AG04449 (cell line): ENCODE results near the gene EML4.

Source experiments
- CTCF ChIA-PET: fragments of 350-600 bp; formaldehyde crosslinking; extraction: SDS; loops from one replicate; lab custom pipeline; 2021; ENCODE audit warnings: antibody characterized with exemption; lab: Yijun Ruan, JAX
- POLR2A ChIA-PET: fragments of 400-600, 350-600 bp; formaldehyde crosslinking; extraction: SDS; loops from one replicate; lab custom pipeline; 2020; ENCODE audit warnings: antibody characterized with exemption, inconsistent platforms; lab: Yijun Ruan, JAX
- DNase-seq: peaks from one replicate; pipeline ENCODE4 v3.0.0-alpha.2; 2010; ENCODE audit warnings: low read depth, low spot score
- H3K4me3 ChIP-seq: 2 replicates; pipeline ENCODE4 v1.5.1; 2011; ENCODE audit warnings: low read depth, mild to moderate bottlenecking, control low read depth, low read length
- TF ChIP-seq, protein P1 (sequence below): IDR thresholded peaks from one replicate; pipeline ENCODE4 v1.5.1; 2011; ENCODE audit warnings: mild to moderate bottlenecking, moderate library complexity, low read length, control low read depth, inconsistent platforms; ENCODE audit not compliant: insufficient read depth; ENCODE audit errors: missing control alignments

Gene EML4

DNA sequence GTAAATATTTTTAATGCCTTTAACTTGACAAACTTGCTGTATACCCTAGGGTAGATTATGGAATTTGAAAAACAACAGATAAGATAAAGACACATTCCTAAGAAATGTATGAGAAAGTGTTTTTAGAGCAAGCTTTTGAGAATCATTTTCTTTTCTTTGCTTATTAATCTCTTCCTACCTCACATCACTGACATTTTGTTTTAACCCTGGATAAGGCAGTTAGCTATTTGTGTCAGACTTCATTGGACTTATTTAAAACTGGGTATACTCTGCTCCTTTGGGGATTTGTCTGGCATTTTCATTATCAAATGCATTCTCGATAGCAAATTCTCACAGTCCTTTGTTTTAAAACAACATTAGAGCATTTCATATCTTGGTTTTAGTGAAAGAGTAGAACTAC is 17.2 kb downstream of the EML4 start:
- H3K4me3 ChIP-seq, result no peak overlapping the region
- DNase-seq, result no peak
- TF ChIP-seq, protein P1, sequence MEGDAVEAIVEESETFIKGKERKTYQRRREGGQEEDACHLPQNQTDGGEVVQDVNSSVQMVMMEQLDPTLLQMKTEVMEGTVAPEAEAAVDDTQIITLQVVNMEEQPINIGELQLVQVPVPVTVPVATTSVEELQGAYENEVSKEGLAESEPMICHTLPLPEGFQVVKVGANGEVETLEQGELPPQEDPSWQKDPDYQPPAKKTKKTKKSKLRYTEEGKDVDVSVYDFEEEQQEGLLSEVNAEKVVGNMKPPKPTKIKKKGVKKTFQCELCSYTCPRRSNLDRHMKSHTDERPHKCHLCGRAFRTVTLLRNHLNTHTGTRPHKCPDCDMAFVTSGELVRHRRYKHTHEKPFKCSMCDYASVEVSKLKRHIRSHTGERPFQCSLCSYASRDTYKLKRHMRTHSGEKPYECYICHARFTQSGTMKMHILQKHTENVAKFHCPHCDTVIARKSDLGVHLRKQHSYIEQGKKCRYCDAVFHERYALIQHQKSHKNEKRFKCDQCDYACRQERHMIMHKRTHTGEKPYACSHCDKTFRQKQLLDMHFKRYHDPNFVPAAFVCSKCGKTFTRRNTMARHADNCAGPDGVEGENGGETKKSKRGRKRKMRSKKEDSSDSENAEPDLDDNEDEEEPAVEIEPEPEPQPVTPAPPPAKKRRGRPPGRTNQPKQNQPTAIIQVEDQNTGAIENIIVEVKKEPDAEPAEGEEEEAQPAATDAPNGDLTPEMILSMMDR, result no peak
- CTCF ChIA-PET, result interaction anchor here (1.4 to 2.4 kb wide), 2 partner anchors 9 to 92 kb away, joined by 3 to 13 read pairs; no protein-coding TSS in a partner anchor
- POLR2A ChIA-PET, result no interaction called here

DNA sequence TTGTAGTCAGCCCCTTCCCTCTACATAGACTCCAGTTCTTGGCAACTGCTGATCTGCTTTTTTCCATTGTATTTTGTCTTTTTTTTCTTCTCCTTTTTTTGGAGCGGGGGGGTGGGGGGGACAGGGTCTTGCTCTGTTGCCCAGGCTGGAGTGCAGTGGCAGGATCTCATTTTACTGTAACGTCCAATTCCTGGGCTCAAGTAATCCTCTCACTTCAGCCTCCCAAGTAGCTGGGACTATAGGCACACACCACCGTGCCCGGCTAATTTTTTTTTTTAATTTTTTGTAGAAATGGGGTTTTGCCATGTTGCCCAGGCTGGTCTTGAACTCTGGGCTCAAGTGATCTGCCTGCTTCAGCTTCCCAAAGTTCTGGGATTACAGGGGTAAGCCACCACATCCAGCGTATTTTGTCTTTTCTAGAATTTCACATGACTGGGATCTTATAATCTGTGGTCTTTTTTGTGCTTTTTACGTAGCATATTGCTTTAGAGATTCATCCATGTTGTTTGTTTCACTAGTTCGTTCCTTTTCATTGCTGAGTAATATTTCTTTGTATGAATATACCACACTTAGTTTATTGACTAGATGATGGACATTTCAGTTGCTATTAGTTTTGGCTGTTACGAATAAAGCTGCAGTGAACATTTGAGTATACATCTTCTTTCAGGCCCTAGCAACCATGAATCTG is 17.9 kb downstream of the EML4 start:
- DNase-seq, result no peak
- no peak overlapping the region for H3K4me3 ChIP-seq
- CTCF ChIA-PET, result interaction anchor here (1.4 to 2.4 kb wide), 2 partner anchors 9 to 92 kb away, joined by 3 to 13 read pairs; no protein-coding TSS in a partner anchor
- POLR2A ChIA-PET, result no interaction called here
- TF ChIP-seq, protein P1, result no peak

- no peak for DNase-seq
- ChIA-PET POLR2A (no interaction called here), CTCF (interaction anchor here (2.4 kb wide), 1 partner anchor 8 kb away, joined by 13 read pairs; no protein-coding TSS in a partner anchor)
- no peak overlapping the region for H3K4me3 ChIP-seq
- TF ChIP-seq, protein P1, result no peak
Observed at GRCh38 chr2:42187886-42188285, 18.7 kb downstream of the EML4 start.

DNA sequence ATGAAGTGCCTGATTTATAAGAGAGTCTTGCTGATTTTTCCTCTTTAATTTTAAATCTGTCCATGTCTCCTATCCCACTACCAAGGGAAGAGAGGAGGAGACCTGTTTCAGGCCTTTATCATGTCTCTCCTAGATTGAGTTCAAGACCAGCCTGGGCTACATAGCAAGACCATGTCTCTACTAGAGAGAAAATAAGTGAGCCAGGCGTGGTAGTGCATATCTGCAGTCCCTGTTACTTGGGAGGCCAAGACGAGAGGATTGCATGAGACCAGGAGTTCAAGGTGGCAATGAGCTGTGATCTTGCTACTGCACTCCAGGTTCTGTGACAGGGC is 20.0 kb downstream of the EML4 start:
- DNase-seq, result no peak
- H3K4me3 ChIP-seq, result no peak overlapping the region
- TF ChIP-seq, protein P1, result no peak
- ChIA-PET POLR2A (no interaction called here), CTCF (interaction anchor here (1.8 to 2.0 kb wide), 2 partner anchors 10 to 139 kb away, joined by 5 to 6 read pairs; no protein-coding TSS in a partner anchor)

DNA sequence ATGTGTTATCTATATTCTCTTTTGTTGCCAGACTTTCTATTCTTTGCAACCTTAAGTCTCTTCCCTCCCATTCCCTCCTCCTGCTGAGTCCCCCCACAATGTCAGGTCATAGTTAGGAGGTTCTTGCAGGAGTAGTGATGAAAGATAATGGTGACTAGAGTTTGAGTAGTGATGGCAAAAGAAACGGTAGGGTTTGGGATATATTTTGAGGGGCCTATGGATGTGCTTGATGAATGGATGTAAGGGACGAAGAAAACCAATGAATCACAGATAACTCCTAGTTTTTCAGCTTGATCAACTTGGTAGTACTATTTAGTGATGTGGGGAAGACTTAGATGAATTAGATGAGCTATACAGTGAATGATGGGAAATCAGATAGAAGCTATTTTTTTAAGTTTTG is 21.0 kb downstream of the EML4 start:
- ChIA-PET CTCF (interaction anchor here (1.4 to 2.0 kb wide), 4 partner anchors 8 to 138 kb away, joined by 4 to 6 read pairs (median 4); no protein-coding TSS in a partner anchor), POLR2A (no interaction called here)
- no peak for DNase-seq
- TF ChIP-seq, protein P1, result no peak
- H3K4me3 ChIP-seq, result no peak overlapping the region

- DNase-seq, result no peak
- H3K4me3 ChIP-seq, result no peak overlapping the region
- TF ChIP-seq, protein P1, result no peak
- CTCF ChIA-PET, result interaction anchor here (0.7 to 1.9 kb wide), 2 partner anchors 9 to 18 kb away, joined by 3 to 4 read pairs; no protein-coding TSS in a partner anchor
- POLR2A ChIA-PET, result no interaction called here
Observed at GRCh38 chr2:42191285-42192009, 22.3 kb downstream of the EML4 start.
